ENCODE data around the gene BHLHA15.

The BHLHA15 gene

GRCh38 chr7:98242934-98243333, 31.7 kb downstream of the BHLHA15 start:
- no peak for DNase-seq (ENCODE audit: low read depth, low spot score)

- no peak for DNase-seq (ENCODE audit: low read depth, low spot score)
Measured at GRCh38 chr7:98244871-98245270, 33.6 kb downstream of the BHLHA15 start.

- DNase-seq (ENCODE audit: low read depth, low spot score): no peak
Measured at GRCh38 chr7:98248156-98248555, 36.9 kb downstream of the BHLHA15 start.

GRCh38 chr7:98249106-98249505, 37.9 kb downstream of the BHLHA15 start:
- DNase-seq (ENCODE audit: low read depth, low spot score): no peak

DNA sequence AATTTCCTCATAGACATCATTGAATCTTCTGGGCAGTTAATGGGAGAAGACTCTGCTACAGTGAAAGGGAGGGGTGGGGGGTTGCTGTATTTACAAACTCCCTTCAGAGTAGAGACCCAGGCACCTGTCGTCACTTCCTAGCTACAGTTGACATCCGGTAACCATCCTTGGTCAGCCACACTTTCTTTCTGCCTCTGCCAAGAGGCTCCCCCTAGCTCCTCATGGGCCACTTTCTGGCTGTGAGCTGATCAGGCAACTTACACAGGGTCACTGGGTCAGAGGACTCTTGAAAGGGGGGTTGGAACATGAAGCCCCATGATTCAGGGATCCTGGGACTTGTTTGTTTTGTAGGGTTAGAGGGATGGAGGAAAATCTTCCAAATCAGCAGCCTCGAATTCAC, 39.5 kb downstream of the BHLHA15 start:
- no peak for DNase-seq (ENCODE audit: low read depth, low spot score)

DNA sequence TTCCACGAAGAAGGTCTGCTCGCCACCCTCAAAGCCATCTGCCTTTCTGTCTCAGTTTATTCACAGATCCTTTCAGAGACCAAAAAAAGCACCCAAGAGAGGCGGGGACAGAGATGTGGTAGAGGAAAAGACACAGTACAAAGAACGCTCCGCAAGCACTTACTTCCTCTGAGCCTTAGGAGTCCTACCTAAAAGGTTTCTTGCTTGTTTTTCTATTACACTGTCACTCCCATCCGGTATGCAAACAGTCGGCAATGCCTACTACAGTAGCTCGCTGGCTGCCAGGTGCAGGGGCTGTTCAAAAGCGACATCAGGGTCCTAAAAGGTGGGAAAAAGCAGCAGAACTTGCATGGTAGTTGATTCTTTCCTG, 40.0 kb downstream of the BHLHA15 start:
- no peak for DNase-seq (ENCODE audit: low read depth, low spot score)

GRCh38 chr7:98251601-98252424, 40.6 kb downstream of the BHLHA15 start, which contains the start of gene TECPR1:
Gene TECPR1 (minus strand): TSS chr7:98252232. CDS start chr7:98246146, 6,086 bp downstream.
- DNase-seq (ENCODE audit: low read depth, low spot score): peak; percentile 64

GRCh38 chr7:98252425-98253054, 41.3 kb downstream of the BHLHA15 start:
- no peak for DNase-seq (ENCODE audit: low read depth, low spot score)

DNA sequence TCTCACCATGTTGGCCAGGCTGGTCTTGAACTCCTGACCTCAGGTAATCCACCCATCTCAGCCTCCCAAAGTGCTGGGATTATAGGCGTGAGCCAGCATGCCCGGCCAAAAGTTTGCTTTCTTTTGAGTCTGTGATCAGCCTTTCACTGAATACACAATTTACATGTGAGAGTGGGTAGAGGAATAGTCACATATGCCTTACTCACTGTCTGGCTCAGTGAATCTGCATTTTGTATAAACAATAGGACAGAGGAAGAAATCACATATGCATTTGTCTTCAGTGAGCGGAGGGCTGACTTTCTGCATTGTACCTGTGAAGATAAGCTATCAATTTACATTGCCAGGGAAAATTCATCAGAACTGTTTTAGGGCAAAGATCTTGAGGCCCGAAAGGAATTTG, 43.3 kb downstream of the BHLHA15 start:
- no peak for DNase-seq (ENCODE audit: low read depth, low spot score)

GRCh38 chr7:98254951-98255610, 43.8 kb downstream of the BHLHA15 start:
- no peak for DNase-seq (ENCODE audit: low read depth, low spot score)

- DNase-seq (ENCODE audit: low read depth, low spot score): no peak
Measured at GRCh38 chr7:98256431-98256830, 45.2 kb downstream of the BHLHA15 start.

DNA sequence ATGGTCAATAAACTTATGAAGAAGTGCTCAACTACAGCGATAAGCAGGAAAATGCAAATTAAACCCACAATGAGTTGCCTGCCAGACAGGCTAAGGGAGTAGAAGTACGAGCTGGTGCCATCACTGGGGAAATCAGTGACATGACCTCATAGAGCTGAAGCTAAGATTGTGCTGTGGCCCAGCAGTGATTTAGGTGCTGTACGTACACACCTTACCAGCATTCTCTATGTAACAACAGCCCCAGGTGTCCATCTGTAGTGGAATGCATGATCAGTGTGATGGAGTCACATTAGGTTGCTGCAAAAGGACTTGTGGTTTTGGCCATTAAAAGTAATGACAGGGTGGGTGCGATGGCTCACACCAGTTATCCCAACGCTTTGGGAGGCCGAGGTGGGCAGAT, 46.5 kb downstream of the BHLHA15 start:
- no peak for DNase-seq (ENCODE audit: low read depth, low spot score)
